ENCODE data around the gene BTG1.

The BTG1 gene, protein sequence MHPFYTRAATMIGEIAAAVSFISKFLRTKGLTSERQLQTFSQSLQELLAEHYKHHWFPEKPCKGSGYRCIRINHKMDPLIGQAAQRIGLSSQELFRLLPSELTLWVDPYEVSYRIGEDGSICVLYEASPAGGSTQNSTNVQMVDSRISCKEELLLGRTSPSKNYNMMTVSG

DNA sequence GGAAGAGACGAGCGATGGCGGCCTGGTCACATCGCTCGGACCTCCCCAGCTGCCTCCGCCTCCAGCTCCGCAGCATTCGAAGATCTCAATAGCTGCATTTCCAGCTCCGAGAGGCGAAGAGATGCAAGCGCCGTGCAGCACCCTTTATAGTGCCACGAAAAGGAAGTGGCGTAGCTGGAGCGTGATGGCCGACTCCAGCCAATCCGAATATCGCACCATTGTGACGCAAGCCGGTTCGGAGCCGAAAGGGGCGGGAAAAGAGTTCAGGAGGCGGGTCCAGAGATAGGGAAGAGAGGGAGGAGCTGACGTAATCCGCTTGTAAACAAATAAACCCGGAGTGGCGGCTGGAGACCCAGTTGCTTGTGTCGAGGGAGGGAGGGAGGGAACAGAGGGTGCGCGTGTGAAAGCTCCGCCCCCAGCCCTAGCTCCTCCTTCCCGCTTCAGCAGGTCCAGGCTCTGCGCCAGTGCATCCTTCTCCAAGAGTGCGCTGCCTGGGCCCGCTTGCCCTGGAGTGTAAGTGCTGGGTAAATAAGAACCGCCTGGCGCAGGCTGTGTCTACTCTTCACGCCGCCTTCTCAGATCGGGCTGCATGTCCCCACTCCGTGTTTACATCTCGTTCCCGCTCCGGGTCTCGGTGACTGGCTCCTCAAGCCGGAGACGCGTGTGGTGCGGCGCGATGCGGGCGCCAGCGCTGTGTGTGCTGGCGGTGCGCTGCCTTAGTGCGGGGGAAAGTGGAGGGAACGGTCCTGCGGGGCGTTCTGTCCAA is at the start of gene BTG1:
Gene BTG1 (minus strand): TSS at position 116 of the 766 bp plus-strand sequence. CDS start 311 bp downstream, outside the sequence.
- peak; percentile 98 for FAIRE-seq

DNA sequence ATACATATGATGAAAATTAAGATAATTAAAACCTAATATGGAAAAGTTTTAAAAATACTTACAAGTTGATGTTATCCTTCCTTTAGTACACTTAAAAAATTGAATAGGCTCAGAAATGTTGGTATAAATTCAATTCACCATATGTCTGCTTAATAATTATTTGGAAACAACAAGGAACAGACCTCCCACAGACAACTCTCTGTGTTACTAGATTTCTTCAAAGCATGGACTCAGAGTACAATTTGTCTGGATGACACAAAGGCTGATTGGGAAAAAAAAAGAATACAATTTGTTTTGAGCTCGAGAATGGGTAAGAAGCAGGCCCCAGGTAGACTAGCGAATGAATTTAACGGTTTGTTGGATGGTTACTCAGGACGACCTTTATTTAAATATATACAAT is 48.9 kb upstream of the BTG1 start:
- no peak for FAIRE-seq

DNA sequence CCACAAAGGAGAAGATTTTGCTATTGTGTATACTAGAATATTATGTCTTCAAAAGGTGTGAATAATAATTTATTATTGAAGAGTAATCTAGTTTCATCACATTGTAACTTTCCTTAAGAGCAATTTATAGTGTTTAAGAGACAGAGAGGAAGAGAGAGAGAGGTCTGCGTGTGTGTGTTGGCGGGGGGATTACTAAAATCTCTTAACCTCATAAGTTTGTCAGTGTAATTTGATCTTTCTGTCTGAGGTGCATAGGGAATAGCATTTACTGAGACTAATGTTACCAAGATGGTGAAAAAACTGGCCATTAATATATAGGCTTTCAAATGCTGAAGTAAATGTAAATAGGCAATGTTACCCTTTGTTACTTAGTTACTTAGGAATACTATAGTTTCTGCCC is 48.2 kb upstream of the BTG1 start:
- no peak for FAIRE-seq

DNA sequence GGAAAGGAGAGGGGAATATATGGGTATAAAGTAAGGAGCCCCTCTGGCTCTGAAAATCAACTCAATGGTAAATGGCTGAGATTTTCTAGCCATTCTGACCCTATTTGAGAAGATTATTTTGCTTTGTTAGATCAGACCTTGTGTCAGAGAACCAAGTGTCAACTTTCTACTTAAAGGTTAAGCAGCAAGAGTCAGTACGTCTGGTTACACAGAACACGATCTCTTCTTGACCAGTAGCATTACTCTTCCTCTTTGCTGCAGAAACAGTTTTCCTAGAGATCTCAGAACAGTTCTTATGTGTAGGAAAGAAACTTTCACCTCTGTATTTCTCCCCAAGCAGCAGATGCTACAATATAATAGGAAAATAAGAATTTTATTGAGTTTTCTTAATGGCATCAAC is 47.4 kb upstream of the BTG1 start:
- FAIRE-seq: no peak

DNA sequence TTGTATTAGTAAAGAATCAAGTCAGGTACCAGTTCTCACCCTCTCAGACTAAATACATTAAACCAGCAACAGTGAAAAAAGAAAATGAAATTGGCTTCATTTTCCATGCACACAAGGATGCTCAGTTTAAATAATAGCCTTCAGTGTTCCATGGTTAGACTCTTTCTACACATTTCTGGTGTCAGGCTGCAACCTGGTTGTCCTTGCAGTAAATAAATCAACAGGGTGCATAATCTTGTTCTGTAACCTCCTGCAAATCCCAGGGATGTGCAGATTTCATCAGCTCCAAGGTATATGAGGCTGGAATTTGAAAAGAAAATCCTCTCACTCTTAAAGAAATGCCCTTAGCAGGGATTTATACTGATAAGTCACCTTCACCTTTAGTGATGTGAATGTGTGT is 46.7 kb upstream of the BTG1 start:
- FAIRE-seq: no peak

DNA sequence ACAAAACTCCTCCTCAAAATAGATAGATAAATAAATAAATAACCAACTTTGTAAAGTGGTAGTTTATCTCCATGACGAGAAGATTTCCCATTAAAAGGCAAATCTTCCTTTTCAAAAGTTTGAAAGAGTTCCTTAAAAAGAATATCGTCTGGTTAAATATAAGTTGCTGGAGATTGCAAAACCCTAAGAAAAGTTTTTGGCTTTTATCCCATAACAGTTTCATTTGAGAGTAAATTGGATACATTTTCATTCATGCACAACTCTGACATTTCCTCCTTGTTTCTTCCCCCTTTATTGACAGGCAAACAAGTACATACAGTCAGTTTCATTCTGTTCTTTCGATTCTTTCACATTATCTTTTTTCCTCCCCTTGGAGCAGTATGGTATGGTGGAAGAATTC is 45.4 kb upstream of the BTG1 start:
- no peak for FAIRE-seq

DNA sequence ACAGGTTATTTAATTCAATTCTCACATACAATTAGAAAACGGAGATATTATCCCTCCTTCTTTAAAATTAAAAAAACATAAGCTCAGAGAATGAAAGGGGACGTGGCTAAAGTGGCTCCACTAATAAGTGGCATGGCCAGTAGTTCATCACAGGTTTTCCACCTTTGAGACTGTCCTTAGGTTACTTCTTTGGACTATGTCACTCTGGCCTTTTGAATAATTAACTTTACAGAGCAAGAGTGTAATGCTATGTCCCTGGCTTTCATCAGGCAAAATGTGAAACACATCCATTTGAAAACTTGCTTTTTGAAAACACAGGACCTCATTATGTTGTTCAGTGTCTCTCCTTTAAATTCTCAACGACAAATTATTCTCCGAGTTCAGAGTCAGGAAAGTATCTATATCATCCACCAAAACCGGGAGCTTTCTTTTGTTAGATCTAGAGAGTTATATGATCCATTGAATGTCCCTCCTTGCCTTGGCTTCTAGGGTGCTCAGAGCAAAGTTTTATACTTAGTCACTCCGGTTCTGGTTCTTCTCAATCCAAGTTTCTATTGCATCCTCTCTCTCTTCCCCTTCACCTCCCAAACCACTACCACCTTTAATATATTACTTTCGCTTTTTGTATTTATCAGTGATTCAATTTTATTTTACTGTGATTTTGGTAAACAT is 43.0 kb upstream of the BTG1 start:
- no peak for FAIRE-seq

DNA sequence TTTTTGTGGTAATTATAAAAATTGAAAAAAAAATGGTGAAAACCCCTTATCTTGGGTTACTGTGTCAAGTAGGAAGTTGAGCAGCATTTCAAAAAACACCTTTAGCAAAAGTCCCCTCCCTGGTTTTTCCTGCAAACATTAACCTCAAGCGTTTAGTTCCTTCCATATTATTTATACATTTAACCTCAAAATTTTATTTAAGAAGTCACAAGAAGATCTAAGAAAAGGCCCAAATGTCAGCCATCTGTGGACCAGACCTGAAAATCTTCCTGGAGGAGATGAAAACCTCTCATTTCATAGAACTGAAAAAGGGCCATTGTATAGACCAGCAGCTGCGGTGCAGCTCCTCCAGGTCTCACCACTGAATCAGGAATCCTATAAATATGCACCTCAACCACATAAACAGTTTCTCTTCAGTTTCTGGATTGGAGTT is 40.4 kb upstream of the BTG1 start:
- peak; percentile 18 for FAIRE-seq

DNA sequence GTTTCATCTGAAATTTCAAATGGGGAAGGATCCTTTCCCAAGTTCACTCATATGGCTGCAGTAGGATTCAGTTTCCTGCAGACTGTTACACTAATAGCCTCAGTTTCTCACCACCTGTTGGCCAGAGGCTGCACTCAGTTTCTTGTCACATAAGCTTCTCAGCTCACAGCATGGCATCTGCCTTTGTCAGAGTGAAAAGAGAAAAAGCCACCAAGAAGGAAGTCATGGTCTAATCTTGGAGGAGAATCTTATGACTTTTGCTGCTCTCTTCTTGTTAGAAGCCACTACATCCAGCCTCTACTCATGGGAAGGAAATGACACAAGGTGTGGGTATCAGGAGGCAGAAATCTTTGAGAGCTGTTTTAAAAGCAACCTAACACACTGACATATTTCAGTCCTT is 39.4 kb upstream of the BTG1 start:
- no peak for FAIRE-seq

DNA sequence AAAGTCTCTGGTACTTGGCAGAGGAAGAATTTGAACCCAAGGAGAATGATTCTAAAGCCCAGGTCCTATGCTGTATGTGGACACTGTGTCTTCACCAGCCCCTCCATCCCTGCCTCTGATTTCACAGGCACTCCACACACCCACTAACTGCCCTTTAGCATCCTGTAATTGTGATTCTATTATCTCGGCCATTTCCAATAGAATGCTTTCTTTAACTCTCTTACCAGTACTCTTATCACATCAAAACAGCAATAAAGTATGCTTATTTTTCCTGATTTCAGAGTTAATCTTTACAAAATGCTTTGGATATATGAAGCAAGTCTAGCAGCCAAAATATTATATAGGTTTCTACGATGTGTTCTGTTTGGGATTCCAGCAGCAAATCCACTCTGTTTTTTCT is 37.9 kb upstream of the BTG1 start:
- FAIRE-seq: no peak

DNA sequence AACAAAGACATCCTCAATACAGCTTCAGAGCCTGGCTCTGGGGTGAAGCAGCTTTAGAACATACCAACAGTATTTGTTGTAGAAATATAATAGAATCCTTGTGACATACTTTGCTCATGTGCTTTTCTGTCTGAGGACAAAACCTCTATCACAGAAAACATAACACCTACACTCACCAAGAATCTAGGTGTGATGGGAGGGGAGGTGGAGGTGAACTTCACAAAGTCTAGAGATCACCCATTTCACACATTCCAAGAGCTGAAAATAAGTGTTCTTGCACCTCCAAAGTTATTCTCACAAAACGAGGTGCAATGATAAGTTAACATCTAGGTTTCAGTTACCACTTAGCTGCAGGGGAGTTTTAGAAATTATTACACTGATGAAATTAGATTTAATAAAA is 32.7 kb upstream of the BTG1 start:
- FAIRE-seq: no peak

DNA sequence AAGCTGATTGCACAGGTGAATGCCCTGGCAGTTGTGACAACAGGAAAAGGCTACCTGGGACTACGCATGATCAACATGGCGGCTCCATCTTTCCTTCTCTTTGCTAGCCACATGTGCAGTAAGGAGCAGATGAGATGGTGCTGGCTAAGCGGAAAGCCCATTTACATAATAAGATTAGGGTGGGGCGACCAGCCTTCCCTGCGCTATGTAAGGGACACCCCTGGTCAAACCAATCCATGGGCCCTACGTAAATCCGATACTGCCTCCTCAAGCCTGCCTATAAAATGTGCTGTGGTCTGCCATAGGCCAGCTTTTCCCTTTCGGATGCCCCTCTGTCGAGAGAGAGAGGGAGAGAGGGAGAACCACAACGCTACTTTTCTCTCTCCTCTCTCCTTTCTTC is 31.0 kb upstream of the BTG1 start:
- FAIRE-seq: no peak

DNA sequence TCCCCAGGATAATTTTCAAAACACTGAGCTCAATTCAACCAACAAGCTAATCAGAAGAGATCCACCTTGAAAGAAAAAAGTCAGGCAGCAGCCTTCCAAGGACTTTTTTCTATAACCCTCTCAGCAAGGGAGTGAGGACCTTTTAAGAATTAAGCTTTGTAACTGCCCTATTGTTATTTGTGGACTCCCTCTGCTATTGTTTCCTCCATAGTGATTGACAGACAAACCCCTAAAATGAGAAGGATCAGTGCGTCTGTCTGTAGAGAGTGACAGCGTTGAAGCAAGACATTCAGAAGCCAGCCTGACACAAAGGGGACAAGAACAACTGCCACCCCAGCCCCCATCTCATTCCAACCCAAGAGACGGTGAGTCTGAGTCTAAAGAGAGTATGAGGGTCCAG is 30.3 kb upstream of the BTG1 start:
- FAIRE-seq: no peak

DNA sequence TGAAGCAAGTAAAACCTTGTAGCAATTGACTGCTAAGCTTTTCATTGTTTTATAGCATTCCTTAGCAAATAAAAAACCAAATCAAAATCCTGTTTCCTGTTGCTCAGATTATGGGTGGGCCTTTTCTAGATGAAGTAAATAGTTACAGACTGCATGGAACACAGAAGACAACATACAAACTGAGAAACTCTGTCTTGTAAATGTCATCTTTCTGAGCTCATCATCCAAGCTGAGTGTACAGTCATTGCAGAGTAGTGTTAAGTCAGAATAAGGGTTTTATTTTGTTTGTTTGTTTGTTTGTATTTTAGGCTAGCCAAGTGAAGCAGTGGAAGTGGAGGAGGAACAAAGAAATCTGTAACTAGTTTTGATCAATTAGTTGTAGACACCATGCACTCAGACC is 24.4 kb upstream of the BTG1 start:
- FAIRE-seq: no peak

DNA sequence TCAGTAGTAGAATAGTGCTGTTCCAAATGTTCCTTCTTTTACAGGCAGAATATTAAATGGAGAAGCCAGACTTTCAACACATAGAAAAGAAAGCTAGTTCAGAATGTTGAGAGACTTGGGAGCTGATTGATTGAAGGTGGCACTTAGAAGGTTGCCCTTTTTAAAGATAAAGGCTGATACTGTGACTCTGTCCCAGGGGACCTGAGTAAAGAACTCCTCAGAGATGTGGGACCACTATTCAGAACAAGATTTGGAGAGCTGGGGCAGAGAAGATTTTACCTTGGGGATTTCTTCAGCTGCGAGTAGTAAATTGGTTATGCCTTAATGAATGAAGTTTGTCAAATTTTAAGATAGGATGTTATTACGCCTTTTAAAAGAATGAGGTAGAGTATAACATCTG is 21.4 kb upstream of the BTG1 start:
- no peak for FAIRE-seq

DNA sequence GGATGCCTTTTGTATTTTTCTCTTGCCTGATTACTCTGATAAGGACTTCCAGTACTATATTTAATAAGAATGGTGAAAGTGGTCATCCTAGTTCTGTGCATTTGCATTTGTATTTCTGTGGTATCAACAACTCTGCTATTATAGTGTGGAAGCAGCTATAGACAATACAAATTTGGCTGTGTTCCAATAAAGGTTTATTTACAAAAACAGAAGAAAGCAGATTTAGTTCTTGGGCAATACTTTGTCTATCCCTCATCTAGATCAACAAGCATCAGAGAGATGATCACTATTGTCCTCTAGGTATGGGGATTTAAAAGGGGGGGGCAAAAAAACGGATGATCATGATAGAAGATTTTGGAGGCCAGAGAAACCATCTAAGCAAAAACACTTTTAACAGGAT is 19.1 kb upstream of the BTG1 start:
- FAIRE-seq: no peak

DNA sequence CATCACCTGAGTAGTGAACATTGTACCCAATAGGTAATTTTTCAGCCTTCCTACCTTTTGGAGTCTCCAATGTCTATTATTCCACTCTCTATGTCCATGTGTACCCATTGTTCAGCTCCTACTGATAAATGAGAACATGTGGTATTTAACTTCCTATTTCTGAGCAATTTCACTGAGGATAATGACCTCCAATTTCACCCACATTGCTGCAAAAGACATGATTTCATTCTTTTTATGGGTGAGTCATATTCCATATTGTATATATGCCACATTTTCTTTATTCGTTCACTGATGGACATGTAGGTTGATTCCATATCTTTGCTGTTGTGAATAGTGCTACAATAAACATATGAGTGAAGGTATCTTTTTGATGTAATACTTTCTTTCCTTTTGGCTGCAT is 16.4 kb upstream of the BTG1 start:
- no peak for FAIRE-seq

DNA sequence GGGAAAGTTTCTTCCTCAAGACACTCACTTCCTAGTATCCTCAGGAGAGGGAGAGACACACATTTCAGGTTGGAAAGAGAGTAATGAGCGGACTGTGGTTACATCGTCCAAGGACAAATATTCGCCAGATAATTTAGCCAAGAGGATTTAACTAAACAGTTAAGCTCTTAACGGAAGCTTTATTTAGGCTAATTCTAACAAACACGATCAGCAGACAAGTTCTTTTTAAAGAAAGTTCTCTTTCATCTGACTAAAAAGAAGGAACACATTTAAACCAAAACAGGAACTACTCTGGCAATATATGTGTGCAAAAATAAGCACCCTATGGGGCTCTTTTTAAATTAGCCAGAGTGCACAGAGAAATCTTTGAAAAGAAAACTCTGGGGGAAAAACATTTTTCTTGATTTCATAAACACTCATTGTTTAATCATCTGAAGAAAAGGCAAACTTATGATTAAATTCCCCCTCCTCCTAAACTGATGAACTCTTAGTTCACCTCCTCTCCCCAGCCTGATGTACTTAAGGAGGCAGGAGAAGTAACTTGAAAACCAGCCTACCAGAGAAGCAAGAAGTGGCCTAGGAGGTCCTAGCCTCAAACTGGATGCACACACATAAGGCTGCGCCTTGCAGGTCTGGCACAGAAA is 13.3 kb upstream of the BTG1 start:
- FAIRE-seq: no peak

DNA sequence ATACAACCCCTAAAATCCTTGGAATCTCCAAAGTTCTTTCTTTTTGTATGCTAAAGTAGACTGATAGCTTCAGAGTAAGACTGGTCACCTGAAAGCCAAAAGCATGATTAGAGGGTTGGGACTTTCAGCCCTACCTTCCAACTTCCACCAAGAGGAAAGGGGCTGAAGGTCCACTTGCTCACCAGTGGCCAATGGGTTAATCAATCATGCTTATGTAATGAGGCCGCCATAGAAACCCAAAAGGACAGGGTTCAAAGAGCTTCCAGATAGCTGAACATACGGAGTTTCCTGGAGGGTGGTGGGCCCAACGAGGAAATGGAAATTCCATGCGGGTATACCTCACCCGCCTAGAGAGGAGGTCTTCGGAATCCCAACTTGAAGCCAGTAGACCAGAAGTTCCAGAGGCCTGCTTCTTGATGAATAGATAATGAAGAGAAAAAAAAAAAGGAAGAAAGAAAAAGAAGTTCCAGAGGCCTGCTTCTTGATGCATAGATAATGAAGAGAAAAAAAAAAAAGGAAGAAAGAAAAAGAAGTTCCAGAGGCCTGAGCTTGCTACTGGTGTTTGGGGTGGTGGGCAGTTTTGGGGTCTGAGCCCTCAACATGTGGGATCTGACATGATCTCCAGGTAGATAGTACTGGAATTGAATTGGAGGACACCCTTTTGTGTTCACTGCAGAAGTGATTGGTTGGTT is 11.2 kb upstream of the BTG1 start:
- no peak for FAIRE-seq

DNA sequence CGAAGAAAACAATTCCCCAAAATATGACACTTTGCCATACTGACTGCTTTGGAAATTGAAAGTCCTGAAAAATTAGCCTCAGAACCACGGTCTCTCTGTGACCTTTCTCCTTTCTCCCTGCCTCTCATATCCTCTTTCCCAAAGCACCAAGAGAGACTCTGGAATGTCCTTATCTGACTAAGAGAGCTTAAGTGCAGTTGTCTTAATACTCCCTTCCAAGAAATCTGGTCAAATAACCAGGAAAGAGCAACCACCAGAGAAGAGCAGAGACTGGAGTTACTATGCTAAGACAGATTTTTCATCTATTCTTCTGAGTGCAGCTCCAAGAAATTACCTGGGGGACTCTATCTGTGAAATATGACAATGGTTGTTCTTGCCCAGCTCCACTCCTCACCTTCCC is 10.5 kb upstream of the BTG1 start:
- no peak for FAIRE-seq

DNA sequence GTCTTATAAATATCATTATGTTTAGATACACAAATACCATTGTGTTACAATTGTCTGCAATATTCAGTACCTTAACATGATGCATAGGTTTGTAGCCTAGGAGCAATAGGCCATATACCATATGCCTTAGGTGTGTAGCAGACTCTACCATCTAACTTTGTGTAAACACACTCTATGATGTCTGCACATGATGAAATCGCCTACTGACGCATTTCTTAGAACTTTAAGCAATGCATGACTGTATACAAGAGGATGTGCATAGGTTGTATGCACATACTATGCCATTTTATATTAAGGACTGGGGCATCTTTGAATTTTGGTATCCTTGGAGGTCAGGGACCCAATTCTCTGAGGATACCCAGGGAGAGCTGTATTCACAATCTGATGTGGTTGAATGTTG is 10.1 kb upstream of the BTG1 start:
- no peak for FAIRE-seq

DNA sequence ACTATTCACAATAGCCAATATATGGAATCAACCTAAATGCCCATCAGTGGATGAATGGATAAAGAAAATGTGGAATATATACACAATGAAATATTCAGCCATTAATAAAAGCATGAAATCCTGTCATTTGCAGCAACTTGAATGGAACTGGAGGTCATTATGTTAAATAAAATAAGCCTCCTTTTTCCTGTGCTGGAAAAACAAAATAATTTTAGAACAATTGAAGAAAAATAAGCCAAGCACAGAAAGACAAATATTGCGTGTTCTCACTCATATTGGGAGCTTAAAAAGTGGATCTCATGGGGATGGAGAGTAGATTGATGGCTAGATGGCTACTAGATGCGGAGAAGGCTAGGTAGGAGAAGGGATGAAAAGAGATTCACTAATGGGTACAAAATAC is 6.3 kb upstream of the BTG1 start:
- FAIRE-seq: no peak

DNA sequence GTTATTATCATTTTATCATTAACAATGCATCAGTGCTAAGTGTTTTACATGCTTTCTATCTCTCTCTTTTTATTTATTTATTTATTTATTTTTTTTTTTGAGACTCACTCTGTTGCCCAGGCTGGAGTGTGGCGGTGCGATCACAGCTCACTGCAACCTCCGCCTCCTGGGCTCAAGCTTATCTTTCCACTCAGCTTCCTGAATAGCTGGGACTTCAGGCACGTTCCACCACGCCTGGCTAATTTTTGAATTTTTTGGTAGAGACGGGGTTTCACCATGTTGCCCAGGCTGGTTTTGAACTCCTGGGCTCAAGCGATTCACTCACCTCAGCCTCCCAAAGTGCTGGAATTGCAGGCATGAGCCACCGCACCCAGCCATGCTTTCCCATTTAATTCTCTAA is 3.9 kb upstream of the BTG1 start:
- FAIRE-seq: no peak

Measured in endometrium (tissue), 2 donors.